HG02852 (cell line): ENCODE measurements around the gene LZTR1.

ENCODE experiments used
- ATAC-seq: cut with Tn5 transposase; IDR thresholded peaks from one replicate; pipeline ENCODE4 v1.9.1; 2021; ENCODE audit warnings: mild to moderate bottlenecking, moderate library complexity; ENCODE audit not compliant: unreplicated experiment

LZTR1 gene

GRCh38 chr22:20979243-20979809, 2.8 kb upstream of the LZTR1 start:
- ATAC-seq: no peak

- no peak for ATAC-seq
Measured at GRCh38 chr22:20979940-20980453, 2.1 kb upstream of the LZTR1 start.

GRCh38 chr22:20980523-20980922, 1.6 kb upstream of the LZTR1 start:
- ATAC-seq: no peak

GRCh38 chr22:20980938-20981722, 967 bp upstream of the LZTR1 start:
- ATAC-seq: no peak

GRCh38 chr22:20982563-20982882, 426 bp downstream of the LZTR1 start:
- ATAC-seq: no peak

GRCh38 chr22:20983081-20983771, 1.1 kb downstream of the LZTR1 start:
- no peak for ATAC-seq

GRCh38 chr22:20985720-20986119, 3.6 kb downstream of the LZTR1 start:
- ATAC-seq: no peak

GRCh38 chr22:20986365-20986764, 4.3 kb downstream of the LZTR1 start:
- ATAC-seq: no peak

- ATAC-seq: no peak
Measured at GRCh38 chr22:20987375-20987774, 5.3 kb downstream of the LZTR1 start.

- no peak for ATAC-seq
Measured at GRCh38 chr22:20988573-20989322, 6.7 kb downstream of the LZTR1 start.

- ATAC-seq: no peak
Measured at GRCh38 chr22:20989323-20990138, 7.4 kb downstream of the LZTR1 start.

- no peak for ATAC-seq
Measured at GRCh38 chr22:20990184-20991180, 8.4 kb downstream of the LZTR1 start.

- no peak for ATAC-seq
Measured at GRCh38 chr22:20991252-20992055, 9.4 kb downstream of the LZTR1 start.

GRCh38 chr22:20992056-20992442, 10.0 kb downstream of the LZTR1 start:
- ATAC-seq: no peak

- no peak for ATAC-seq
Measured at GRCh38 chr22:20992456-20993303, 10.6 kb downstream of the LZTR1 start.

- ATAC-seq: no peak
Measured at GRCh38 chr22:20993304-20994127, 11.4 kb downstream of the LZTR1 start.
